Activated gamma-delta T cell treated with anti-CD3 and anti-CD28 coated beads, Interleukin-2, amount 50 U/mL, for 16 hours (primary cell): ENCODE data around the gene KHNYN.
"Not testable (repeated sequence)": the region's sequence is repeated elsewhere in the genome, so short reads cannot be mapped to it uniquely, and the experiment has no call there.

Source experiments
- DNase-seq: peaks from one replicate; pipeline ENCODE4 v3.0.0-alpha.2; 2020; ENCODE audit warnings: low read depth

KHNYN gene

DNA sequence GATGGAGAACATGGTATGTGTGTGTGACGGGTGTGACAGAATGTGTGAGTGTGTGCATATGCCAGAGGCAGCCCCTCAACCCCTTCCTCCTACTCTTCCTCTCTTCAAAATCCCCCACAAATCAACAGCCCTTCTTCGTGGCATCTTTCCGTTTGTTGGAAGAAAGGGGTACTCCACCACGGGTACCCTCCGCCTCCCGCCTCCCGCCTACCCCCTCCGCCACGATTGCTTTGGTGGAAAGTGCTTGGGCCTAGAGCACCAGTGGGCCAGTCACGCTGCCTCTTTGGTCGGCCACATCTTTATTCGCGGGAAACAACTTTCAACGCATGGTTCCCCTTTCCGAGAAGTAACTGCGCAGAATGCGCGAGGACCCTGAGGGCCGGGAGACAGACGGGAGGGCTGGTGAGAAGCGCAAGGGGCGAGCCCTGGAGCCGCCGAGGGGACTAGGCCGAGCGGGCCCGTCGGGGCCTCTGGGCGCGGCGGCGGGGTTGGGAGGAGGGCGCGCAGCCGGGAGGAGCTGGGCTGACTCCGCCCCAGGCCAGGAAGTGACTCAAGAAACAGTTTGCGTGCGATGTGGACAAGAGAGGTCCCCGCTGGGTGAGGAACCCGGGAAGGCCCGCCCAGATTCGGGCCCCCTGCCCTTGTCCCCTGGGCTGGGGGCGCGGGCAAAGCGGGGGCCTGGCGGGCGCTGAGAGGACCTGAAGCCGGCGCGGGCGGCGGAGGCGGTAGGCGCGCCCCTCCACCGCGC lies at the start of gene KHNYN, which contains the start of gene CBLN3:
Gene KHNYN (plus strand): TSS at position 560 of the 748 bp plus-strand sequence. CDS start 777 bp downstream, outside the sequence.
Gene CBLN3 (minus strand): TSS at position 274 of the 748 bp plus-strand sequence. CDS start 614 bp downstream, outside the sequence.
- peak; percentile 83 for DNase-seq

DNA sequence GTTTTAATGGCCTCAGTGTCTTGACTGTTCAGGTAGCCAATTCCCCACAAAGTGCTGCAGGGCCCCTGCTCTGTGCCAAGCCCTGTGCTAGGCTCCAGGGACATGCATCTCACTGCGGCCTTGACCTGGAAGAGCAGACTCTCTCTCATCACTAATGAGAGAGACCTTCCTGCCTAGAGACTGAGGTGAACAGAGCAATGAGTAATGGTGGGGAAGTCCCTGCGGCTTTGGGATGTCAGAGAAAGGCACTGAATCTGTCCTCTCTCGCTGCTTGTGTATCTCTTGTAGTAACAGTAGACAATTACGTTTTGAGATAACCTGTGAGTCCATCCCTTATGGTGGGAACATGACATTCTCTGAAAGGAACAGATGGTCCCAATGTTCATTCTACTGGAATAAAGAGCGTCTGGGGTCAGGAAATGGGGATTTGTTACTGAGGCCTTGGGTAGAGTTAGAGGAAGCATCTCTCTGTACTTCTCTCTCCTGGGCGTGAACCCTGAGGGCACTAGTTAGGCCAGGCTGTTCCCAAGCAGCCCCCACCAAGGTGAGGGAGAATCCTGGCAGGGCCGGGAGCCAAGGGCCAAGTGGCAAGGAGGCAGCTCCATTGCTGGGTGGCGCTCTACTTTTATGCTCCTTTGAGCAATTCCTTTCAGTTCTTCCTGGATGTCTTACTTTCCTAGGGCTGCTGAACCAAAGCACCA lies 48.2 kb upstream of the KHNYN start:
- no peak for DNase-seq

DNA sequence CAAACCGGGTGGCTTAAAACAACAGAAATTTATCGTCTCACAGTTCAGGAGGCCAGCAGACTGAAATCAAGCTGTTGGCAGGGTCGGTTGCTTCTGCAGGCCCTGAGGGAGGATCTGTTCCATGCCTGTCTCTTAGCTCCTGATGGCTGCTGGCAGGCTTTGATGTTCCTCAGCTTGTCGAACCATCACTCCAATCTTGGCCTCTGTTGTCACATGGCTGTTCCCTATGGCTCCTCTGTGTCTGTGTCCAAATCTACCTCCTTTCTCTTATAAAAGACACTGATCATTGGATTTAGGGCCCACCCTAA lies 47.7 kb upstream of the KHNYN start:
- DNase-seq: no peak

DNA sequence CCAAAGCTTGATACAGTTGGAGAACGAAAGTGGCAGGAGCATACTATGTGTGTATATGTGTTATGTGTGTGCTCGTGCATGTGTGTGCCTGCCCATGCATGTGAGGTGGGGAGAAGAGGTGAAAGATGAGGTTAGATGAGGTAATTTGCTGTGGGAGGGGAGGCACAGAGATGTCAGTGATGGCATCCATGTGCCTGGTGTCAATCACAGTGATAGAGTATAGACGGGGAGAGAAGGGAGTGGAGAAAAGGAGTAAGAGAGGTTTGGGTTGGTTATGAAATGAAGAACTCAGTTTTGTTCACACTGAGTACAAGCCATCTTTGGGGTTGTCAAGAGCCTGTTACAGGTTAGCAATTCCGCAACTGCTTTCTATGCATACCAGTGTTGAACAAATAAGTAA lies 45.6 kb upstream of the KHNYN start:
- no peak for DNase-seq

DNA sequence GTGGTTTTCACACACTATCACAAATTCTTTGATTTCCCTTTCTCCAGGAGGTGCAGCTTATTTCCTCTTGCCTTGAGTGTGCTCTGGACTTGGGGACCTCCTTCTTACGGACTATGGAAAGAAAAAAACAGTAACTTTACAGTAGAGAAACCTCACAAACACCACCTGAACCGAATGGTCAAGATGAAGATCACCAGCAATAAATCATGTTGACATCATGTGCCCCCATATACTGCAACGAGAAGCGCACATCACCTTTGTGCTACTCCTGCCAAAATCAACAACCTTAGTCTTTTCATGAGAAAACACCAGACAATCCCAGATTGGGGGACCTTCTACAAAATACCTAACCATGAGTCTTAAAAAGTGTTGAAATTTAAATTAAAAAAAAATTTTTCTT lies 44.2 kb upstream of the KHNYN start:
- DNase-seq: no peak

DNA sequence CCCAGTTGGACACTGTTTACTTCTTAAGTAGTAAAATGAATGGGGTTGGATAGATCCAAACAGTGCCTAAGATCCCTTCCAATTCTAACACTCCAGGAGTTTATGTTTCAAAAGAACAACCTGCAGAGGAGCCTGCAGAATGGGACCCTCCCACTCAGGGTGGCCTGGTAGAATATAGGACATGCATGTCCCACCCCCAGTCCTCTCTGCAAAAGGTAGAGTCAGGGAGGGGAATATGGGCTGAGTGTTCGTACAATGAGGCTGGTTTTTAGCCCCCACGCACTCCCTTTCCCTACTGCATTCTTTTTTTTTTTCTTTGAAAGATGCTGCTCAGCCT lies 42.8 kb upstream of the KHNYN start:
- DNase-seq: no peak

DNA sequence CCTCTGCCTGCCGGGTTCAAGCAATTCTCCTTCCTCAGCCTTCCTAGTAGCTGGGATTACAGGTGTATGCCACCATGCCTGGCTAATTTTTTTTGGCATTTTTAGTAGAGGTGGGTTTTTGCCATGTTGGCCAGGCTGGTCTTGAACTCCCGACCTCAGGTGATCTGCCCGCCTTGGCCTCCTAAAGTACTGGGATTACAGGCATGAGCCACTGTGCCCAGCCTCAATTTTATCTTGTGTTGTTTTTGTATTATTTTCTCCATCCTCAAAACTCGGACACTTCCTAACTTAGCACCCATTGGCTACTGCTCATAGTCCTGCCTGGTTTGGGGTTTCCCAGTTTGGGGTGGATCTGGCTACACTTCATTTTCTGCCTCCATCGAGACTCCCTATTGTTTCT lies 42.2 kb upstream of the KHNYN start:
- not testable (repeated sequence) for DNase-seq

DNA sequence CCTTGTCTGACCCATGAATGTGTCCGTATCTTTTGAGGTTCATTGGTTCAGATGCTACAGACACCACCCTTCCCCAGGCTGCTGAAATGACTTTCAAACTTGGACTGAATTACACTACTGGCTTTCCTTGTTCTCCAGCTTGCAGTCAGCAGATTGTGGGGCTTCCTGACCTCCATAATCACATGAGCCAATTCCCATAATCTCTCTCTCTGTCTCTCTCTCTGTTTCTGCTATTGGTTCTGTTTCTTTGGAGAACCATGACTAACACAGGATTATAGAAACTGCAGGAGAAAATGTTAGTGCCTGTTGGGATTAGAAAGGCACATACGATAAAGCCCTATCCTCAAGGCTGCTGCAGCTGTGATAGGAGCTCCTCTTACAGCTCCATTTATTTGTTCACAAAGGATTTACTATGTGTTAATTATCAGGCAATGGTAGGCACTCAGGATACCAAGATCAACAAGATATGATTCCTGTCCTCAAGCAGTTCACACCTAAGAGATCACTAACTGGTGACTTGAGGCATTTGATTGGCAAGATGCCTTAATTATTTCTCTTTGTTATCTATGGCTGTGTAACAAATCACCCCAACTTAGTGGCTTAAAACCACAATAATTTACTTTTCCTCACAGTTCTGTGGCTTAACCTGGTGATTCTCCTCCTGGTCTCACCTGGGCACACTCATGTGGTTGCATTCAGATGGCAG lies 41.1 kb upstream of the KHNYN start:
- no peak for DNase-seq

DNA sequence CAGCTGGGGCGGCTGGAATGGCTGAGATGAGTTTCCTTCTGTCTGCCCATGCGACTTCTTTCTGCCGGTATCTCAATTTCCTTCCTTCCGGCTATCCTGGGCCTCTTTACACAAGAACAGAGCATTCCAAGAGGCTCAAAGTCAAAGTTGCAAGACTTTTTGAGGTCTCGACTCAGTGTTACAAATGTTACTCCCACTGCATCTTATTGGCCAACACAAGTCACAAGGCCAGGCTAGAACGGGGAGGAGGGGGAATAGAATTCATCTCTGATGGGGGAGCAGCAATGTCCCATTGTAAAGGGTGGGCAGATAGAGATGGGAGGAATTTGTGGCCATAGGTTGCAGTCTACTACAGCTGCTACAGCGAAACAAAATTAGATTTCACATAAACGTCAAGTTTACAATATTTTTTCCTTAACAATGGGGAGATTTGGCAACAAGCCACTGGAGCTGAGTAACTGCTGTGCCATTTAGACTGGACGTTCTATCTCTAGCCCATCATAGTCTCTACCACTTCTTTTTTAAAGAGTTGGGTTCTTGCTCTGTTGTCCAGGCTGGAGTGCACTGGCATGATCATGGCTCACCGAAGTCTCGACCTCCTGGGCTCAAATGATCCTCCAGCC lies 40.4 kb upstream of the KHNYN start:
- DNase-seq: no peak

DNA sequence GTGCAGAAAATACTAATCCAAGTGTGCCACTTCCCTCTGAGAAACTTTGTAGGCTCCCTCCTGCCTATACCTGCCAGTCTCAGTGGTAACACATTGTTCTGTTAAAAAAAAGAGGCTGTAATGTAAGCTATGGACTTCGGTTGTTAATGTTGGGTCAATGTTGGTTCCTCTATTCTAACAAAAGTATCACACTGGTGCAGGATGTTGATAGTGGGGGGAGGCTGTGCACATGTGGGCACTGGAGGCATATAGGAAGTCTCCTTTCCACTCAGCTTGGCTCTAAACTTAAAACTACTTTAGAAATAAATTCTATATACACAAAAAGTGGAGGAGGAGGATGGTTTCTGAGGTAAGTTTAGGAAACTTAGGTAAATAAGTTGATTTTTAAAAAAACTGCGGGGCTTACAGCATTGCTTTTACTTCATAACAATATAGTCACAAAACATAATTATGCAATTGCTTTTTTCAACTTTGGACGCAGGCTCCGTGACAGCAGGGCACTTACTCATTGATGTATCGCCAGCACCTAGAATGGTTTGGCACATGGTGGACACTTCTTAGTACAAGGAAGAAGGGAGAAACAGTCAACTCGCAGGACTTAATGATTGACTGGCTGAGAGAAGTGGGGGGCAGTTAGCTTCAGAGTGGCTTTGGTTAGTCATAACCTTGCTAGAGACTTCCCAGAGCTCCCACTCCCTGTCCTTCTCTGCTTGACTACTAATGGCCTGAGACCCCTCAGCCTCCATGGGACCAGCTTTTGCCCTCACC lies 38.9 kb upstream of the KHNYN start:
- DNase-seq: no peak

DNA sequence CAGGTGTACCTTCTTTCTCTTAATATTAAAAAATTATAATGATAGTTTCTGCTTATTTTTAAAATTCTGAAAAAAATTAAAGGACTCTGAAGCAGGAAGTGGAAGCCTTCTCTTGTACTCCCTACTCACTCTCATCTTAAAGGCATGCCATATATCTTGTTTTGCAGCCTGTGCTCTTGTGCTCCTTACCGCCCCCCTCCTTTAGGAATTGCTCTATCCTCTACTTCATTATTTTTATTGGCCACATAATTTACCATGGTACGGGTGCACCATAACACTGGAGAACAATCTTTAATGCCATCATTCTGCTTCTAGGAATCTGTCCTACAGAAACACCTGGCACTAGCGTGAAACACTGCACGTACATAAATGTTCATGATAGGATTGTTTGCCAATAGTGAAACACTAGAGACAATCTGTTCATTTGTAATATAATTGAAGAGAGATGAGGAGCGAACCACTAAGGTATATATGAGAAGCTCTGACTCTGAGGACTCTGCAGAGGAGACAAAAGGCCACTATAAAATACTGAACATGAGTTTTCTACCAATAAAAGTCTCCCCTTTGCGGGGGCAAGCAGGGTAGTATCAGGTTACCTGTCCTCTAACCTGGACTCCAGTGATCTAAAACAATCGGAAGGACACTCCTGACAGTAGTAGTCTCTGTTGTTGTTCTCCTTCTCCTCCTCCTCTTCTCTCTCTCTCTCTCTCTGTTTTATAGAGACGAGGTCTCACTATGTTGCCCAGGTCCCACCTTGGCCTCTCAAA lies 37.2 kb upstream of the KHNYN start:
- DNase-seq: no peak

DNA sequence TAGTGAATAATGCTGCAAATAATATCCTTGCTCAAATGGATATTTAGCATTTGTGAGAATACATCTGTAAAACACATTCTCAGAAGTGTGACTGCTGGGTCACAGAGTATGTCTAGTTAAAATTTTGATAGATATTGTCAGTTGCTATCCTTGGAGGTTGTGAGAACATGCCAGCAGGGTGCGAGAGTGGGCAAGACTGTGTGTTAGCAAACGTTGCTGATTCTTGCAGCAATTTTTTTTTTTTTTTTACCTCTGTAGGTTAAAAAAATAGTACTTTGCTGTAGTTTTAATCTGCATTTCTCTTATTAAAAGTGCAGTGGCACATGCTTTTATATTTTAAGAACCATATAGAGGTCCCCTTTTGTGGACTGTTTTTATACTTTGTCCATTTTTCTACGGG lies 35.5 kb upstream of the KHNYN start:
- DNase-seq: no peak

DNA sequence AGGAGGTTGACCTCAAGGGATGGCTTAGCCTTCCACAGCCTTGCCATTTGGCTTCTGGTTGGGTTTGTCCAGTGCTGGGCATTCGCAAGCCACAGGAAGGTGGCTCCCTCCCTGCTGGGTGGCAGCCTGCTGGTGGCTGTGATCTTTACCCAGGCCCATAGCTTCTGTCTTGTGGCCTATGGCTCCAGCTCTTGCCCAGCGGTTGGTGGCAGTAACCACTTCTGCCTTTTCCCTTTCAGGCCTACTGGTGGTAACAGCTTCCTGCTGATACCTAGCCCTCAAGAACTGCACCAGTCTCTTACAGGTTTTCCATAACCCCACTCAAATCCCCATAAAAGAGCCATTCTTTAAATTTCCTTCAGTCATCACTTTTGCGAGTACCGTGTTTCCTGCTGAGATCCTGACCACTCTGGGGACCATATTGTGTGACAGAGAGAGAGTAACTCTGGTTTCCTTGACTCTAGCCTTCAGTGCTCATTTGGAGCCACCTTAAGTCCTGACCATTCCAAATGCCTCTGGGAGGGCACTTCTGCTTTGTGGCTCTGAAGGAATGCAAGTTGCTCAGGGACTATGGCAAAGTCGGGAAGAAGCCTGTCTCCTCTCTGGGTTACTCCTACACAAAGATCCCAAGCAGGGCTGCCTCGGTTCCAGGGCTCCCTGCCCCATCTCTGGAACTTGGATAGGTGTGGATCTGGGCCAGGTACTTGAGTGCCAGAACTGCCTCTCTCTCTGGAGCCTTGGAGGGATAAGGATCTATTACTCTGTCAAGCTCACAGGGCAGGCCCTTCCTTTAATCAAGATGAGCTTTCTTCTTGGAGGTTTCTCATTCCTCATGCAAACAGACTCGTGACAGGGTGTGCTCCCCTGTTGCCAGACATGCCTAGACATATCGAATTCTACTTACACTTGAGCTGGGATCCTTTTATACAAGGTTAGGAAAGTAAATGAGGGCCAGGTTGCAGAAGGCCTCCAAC lies 33.9 kb upstream of the KHNYN start:
- DNase-seq: no peak

DNA sequence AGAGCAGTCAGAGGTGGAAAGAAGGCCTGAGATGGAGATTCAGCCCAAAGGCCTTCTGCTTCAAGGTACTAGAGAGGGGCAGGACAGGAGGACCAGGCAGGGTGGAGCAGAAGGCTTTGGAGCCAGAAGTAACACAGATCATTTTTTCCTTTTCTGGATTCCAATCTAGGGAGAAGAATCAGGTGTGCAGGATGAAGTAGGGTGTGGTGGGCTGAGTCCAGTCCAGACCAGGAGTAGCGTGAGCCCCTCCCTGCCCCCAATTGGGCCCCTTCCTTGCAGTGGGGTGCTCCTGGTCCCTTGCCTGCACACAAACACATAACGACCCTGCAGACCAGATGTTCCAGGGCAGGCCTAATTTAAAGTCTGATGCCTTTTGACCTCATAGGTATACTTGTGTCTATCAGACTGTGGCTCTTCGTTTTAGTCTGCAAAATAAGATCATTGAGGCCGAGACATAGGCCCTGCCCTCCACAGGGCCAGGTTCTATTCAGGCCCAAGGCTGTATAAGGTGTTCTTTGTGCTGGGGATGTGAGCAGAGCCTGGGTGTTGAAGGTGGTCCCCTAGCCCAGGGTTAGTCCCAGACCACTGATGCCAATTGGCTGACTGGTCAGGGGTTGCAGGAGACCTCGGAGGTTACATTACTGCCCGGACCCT lies 32.0 kb upstream of the KHNYN start:
- DNase-seq: no peak

DNA sequence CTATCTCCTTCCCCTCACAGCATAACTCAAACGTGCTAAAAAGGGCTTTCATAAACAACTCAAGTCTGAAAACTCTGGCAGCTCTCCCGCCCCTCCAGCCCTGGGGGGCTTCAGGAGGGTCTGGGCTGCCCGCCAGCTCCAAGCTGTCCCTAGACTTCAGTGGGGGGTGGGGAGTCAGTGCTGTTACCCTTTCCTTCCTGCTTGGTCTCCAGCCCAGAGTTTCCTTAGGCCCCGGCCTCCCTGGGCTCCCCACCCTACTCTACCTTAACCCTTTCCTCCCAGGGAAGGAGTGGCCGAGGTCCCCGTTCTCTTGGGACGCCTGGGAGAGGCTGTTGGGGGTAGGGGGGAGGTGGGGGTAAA lies 31.5 kb upstream of the KHNYN start:
- no peak for DNase-seq

DNA sequence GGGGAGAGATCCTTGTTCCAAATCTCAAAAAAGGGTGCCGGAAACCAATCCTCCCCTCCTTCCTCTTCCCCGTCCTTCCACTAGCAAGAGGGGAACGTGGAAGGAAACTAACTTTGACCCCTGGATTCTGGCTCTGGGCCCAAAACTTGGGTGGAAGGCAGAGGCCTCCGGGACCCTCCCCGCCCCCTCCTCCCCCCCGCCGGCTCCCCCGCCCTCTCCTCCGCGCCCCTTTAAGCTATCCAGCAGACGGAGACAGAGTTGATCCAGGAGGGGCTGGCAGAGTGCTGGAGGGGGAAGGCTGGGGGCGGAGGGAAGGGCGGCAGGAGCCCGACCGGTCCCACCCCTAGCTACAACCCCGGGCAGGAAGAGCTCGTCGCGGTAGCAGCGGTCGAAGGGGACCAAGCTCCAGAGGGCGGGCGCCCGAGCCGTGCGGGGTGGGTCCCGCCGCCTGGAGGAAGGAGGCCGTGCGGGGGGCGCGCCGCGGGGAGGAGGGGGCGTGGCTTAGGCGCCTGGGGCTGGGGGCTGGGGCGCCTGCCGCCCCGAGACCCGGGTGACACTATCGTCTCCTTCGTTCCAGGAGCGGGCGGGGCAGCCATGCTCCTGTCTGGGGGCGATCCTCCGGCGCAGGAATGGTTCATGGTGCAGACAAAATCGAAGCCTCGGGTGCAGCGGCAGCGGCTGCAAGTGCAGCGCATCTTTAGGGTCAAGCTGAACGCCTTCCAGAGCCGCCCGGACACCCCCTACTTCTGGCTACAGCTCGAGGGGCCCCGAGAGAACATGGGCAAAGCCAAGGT lies 30.9 kb upstream of the KHNYN start, which contains the start of gene NYNRIN:
Gene NYNRIN (plus strand): TSS at position 351 of the 794 bp plus-strand sequence. CDS start 244 bp downstream, at position 595.
- no peak for DNase-seq

DNA sequence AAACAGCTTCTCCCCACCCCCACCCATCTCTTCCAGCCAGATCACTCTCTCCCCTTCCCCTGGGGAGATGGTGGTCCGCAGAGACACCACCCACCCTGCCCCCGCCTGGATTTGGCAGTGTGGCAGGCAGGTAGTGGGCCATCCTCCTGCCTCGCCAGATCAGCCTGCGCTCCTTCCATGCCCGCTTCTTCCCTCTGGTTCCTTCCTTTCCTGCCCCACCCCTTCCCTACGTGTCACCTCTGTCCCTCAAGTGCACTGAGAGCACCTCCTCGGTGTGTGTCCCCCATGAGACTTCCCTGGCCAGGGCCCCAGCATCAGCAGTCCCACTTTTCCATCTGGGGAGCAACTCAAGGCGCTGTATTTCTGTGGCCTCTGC lies 30.3 kb upstream of the KHNYN start:
- no peak for DNase-seq

DNA sequence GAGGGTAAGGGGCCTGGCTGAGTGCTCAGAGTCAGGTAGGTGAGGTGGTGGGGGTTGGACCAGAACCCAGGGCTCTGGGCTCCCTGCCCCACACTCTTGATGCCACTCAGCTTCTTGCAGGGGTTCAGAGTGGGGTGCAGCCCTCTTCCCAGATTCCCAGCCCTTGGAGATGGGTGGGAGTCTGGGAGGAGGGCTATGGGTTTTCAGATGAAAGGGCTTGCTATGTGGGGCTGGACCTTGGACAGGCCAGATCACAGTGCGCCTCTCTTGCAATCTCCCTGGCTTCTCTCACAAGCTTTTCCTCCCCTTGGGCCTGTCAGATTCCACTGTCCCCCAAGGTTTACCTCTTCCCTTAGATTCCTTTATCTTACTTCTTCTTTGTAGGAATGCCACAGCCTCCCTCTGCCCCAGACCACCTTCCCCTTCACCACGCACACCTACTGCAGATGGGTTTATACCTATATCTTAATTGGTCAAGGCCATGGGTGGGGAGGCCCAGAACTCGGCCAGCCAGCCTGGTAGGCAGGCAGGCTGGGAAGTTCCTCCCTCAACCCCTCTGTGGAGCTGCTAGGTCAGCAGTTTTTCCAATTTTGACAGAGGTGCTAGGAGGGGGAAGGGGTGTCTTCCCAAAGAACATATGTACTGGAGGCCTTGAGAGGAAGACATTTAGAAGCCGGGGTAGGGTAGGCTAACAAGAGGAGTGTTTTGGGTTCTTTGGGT lies 29.6 kb upstream of the KHNYN start:
- no peak for DNase-seq
